ENCODE data around the gene ECE2.
"Not testable (repeated sequence)": the region's sequence is repeated elsewhere in the genome, so short reads cannot be mapped to it uniquely, and the experiment has no call there.

ECE2 gene

GRCh38 chr3:184337399-184337714 is 61.5 kb downstream of the ECE2 start, which contains the start of gene FAM131A:
TSS of gene FAM131A (plus strand) at chr3:184337600. CDS start at chr3:184337631, 31 bp downstream.
- DNase-seq = no peak

DNA sequence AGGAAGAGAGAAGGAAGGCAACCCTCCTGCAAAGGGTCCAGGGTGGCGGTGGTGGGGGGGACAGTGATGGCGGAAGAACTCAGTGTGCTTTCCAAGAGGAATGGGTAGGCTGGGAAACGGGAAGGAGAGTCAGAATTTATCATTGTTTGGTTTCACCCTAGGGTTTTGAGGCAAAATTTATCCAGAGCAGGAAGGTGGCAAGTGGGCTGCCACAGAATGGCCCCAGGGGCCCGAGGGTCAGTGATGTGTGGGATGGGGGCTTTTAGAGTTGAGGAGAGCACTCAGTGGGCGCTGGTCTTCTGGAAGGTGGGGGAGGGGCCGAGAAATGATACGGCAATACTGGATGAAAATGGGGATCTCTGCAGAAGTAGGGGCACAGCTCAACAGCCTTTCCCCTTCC is 62.2 kb downstream of the ECE2 start:
- DNase-seq = no peak

DNA sequence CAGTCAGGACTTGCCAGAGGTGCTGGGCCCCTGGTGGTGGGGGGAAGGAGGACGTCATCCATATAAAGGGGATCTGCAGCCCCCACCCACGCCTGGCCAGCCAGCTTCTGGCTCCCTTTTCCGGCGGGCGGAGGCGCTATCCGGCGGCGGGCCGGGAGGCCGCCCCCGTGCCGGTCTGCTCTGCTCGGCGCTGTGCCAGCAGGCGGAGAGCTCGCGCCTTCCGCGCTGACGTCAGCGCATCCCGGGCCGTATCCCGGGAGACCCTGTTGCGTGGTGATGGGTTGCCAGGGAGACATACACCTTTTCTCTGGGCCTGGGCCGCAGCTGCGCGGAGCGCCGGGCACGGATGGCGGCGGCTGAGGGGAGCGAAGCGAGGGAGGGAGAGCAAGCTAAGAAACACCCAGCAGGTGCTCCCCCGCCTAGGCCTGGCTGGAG is 62.7 kb downstream of the ECE2 start:
- no peak for DNase-seq

GRCh38 chr3:184339001-184339400 is 63.2 kb downstream of the ECE2 start:
- DNase-seq = no peak

DNA sequence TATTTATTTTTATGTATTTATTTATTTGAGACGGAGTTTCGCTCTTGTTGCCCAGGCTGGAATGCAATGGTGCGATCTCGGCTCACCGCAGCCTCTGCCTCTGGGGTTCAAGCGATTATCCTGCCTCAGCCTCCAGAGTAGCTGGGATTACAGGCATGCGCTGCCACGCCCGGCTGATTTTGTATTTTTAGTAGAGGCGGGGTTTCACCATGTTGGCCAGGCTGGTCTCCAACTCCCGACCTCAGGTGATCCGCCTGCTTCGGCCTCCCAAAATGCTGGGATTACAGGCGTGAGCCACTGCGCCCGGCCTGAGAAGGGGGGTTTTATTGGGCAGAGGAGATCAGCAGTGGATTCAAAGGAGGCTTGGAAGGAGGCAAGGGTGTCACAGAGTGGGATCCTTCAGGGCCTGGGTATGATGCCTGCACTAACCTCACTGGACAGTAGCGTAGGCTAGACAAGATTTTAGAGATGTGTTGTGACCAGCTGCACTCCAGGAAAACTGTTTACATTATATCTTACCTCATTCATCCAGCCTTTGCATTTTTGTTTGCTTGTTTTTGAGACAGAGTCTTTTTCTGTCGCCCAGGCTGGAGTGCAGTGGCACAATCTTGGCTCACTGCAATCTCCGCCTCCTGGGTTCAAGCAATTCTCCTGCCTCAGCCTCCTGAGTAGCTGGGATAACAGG is 63.8 kb downstream of the ECE2 start:
- not testable (repeated sequence) for DNase-seq

GRCh38 chr3:184341925-184342324 is 66.1 kb downstream of the ECE2 start:
- no peak for DNase-seq
